HG03025 (cell line): Measurements from ENCODE around the gene METAP2.

ENCODE experiments used
- ATAC-seq: cut with Tn5 transposase; IDR thresholded peaks from one replicate; pipeline ENCODE4 v1.9.1; 2021; ENCODE audit warnings: mild to moderate bottlenecking, moderate library complexity; ENCODE audit not compliant: unreplicated experiment, low FRiP score

Gene METAP2

DNA sequence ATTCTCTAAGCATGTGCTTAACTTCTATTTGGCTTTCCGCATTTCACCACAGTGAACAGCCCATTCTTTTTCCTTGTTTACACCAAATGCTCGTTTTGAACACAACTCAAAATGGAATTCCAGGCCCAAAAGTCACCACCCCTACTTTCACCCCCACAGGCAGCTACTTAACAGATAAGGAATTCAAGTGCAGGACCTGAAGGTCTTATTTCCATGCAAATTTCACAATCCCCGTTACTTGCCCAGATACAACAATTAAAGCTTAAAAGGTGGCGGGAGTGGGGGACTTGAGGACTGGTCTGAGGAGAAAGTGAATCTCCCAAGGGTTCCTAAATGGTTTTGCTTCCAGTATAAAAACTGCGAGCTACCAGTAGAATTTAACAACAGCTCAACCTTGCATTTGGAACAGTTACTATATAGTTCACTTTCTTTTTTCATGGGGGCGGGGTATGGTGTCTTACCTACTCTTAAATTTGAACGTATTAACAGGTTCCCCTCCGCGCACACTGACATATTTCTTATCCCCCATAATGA, 73.6 kb downstream of the METAP2 start:
- ATAC-seq: no peak

DNA sequence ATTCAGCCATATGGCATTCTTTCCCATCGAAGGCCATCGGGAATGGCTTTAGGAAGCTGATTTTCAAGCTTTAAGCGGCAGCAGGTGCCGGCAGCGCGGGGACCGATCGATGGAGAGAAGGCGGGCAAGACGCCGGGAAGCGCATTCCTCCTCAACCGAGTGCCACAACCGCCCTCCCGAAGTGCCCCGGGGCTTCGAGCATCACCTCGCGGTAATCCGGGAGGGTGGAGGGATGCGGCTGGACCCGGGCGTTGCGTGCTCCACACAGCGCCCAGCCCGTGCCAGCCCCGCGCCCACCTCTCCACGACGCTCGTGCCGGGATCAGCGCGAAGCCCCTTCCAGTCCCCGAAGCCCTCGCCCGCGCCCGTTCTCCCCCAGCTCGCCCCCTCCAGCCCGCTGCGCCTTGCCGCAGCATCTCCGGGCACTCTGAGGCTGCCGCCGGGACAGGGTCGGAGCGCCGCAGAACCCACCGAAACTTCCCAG, 74.1 kb downstream of the METAP2 start:
- ATAC-seq: no peak

DNA sequence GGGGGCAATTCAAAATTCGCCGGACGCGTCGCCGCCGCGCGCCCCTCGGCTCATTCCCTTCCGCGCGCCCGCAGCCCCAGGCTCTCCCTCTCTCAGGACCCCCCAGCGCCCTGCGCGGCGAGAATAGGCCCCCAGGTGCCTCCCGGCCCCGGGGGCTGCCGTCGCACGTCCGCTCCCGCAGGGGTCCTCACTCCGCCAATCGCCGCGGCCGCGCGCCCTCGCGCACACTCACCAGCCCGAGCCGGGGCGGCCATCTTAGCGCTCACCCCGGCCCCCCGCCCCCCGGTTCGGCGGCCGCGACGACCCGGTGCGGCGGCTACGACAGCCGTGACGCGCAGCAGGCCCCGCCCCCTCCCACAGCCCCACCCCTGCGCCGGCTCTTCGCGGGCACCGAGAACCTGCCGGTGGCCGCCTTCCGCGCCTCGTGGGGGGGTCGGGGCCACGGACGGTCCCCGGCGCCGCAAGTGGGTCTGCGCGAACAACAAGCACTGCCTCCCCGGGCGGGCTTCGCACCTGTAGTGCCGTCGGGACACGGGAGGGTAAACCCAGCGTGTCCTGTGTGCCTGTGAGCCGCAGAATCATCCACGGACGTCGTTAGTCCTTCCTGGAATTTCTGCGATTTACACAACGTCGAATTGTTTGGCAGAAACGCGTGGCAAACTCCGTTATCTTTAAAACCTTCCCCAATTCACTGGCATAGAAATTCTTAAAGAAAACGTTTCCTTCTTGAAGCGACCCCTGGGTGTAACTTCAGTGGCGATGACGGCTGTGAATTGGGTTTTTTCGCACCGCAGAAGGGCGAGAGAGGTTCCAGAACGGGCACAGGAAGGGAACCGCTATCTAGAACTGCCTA, 74.8 kb downstream of the METAP2 start:
- no peak for ATAC-seq

DNA sequence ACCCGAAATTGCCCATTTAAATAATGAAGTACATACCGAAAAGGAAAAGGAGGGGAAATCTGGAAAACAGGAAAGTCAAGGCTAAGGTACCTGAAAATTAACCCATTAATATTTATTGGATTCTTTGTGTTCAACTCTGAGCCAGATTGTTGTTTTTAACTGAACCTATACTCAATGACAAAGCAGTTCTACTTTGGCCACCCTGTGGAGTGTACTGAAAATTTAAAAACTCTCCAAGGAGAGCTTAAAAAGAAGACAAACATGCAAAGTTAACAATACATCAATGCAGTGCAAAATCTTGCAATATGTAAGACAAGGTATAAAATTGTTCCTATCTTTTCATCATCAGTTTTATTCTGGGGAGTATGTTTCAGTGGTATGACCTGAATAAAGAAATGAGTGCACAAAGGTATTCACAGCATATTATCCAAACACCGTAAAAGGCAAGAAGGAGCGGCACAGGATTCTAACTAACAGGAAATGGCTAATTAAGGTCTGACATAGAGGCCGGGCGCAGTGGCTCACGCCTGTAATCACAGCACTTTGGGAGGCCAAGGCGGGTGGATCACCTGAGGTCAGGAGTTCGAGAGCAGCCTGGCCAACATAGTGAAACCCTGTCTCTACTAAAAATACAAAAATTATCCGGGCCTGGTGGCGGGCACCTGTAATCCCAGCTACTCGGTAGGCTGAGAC, 75.6 kb downstream of the METAP2 start:
- ATAC-seq: no peak

DNA sequence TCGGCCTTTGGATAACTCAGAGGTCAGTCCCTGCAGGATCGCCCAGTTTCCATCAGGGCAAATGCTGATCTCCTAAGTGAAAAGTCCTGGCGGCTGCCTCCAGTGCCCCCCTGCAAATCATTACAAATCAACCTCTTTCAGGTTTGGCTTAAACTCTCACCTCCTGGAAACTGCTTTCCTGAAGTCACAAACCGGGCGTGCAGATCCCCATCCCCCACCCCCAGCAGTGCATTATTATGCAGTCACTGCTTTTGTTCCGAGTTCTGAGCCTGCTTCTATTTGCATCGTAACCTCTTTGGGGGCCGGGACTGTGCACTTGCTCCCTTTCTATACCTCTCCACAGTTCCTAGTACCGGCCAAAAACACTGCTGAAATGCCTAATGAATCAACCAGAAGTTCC, 77.4 kb downstream of the METAP2 start, which contains the start of gene USP44:
Gene USP44, minus strand, starts transcription at position 172 of the 400 bp plus-strand sequence. CDS start 17,220 bp downstream, outside the sequence.
- no peak for ATAC-seq

DNA sequence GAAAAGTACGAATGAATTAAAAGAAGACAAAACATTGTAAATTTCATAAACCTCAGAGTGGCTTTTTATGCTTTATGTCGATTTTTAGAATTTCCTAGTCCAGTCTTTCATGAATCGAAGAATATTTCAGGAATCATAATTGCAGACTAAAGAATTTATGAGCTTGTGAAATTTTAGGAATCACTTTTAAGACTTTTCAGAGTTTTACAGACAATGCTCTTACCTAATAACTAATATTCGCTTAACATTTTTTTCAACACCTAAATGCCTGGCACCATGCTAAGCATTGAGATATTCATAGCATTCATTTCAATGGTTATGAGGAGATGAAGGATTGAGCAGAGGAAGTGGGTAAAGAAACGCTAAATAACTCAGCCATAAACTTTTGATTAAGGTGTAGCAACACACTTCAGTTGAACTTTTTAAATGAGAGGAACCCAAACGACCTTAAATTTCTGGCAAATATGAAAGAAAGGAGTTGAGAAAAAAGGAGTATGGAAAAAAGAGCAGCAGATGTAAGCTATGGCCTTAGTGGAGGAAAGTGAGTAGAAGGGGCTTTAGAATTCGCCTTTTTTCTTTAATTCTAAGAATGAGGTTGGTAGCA, 78.1 kb downstream of the METAP2 start:
- ATAC-seq: no peak

DNA sequence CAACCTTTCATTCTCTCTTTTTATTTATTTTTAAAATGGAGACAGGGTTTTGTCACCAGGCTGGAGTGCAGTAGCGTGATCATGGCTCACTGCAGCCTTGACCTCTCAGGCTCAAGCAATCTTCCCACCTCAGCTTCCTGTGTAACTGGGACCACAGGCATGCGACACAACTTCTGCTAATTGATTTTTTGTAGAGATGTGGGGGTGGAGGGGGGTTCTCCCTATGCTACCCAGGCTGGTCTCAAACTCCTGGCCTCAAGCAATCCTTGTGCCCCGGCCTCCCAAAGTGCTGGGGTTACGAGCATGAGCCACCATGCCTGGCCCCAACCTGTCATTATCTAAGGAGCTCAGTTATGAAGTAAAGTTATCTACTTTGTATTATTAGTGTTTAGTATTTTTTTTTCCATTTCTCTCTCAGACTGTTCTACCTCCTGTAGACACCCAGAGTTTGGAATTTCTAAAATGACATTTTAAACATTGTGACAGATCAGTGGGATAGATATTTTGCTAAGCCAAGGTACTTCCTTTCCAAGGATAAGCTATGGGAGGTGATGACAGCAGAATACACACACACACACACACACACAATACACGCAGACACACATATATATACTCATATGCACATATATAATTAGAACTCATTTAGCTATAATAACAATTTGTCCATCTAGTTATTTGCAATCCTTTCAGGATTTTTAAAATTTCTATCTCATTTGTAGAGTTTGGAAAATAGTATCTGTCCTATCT, 79.4 kb downstream of the METAP2 start:
- no peak for ATAC-seq

DNA sequence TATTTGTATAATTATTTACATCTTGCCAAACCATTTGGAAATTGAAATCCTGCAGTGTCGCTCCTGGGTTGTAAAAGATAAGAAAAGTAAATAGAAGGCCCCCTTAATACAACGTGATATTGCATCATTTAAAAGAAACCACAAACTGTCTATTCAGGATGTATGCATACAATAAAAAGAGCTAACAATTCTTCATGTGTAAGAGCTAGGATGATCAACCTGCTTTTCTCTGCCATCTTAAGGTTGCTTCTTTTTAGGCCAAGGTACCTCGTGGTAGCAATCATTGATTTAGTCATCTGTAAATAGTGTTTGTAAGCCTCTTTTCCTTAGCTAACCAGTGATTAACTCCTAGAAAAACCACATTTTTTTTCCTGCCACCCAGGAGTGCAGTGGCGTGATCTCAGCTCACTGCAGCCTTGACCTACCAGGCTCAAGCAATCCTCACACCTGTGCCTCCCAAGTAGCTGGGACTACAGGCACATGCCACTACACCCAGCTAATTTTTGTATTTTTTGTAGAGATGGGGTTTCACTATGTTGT, 80.7 kb downstream of the METAP2 start:
- no peak for ATAC-seq

DNA sequence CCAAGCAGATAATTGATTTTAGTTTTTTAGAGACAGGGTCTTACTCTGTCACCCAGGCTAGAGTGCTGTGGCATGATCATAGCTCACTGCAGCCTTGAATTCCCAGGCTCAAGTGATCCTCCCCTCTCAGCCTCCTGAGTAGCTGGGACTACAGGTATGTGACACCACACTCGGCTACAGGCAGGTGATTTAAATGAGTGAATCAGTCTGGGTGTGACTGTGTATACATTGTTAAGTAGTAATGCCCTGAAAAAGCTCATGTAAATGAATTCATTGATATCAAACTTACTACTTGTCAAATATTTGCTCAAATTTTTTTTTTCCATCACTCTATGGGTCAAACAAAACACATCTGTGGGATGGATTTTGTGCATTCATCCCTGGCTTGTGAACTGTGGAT, 83.7 kb downstream of the METAP2 start:
- no peak for ATAC-seq
